Activated CD8-positive, alpha-beta T cell treated with anti-CD3 and anti-CD28 coated beads for 36 hours (primary cell): ENCODE data around the gene B3GNT3. TPM values are rescaled to one million over a fixed set of nuclear protein-coding genes. Genes with fewer than 3 reads are reported as not detected.

Experiments used
- ATAC-seq: fragments of 200-7000 bp; cut with Tn5 transposase; one replicate; pipeline ENCODE4 v1.10.0; 2021; ENCODE audit warnings: mild to moderate bottlenecking, moderate library complexity
- CTCF ChIA-PET: fragments of 350-600 bp; sonication (Branson Sonifier 250); formaldehyde crosslinking; loops from one replicate; lab custom pipeline; 2021; ENCODE audit warnings: antibody characterized with exemption; lab: Charles Lee
- POLR2A ChIA-PET: fragments of 350-600 bp; sonication (Branson Sonifier 250); formaldehyde crosslinking; loops from one replicate; lab custom pipeline; 2021; ENCODE audit warnings: antibody characterized with exemption; lab: Charles Lee
- DNase-seq: peaks from one replicate; pipeline ENCODE4 v3.0.0-alpha.2; 2020
- H3K27ac Mint-ChIP-seq: one replicate; pipeline ENCODE4 v1.8.0; 2021; ENCODE audit warnings: mild to moderate bottlenecking, mixed read lengths
- H3K27me3 Mint-ChIP-seq: one replicate; pipeline ENCODE4 v1.8.0; 2021; ENCODE audit warnings: mixed read lengths
- H3K36me3 Mint-ChIP-seq: one replicate; pipeline ENCODE4 v1.8.0; 2021; ENCODE audit warnings: low read depth, mixed read lengths
- H3K4me1 Mint-ChIP-seq: one replicate; pipeline ENCODE4 v1.8.0; 2021; ENCODE audit warnings: low read depth, mixed read lengths
- H3K4me3 Mint-ChIP-seq: one replicate; pipeline ENCODE4 v1.8.0; 2021; ENCODE audit warnings: mild to moderate bottlenecking, moderate library complexity, mixed read lengths
- H3K9me3 Mint-ChIP-seq: one replicate; pipeline ENCODE4 v1.8.0; 2021; ENCODE audit warnings: mixed read lengths
- intact Hi-C: fragments of 100-400 bp; cut with micrococcal nuclease; formaldehyde crosslinking; loops from one replicate; pipeline ENCODE4 v1.10.0; 2022
- total RNA-seq, 2 experiments: library from RNA; stranded (reverse); gene quantifications; one replicate each; pipeline ENCODE4 v1.2.3, GENCODE V29; 2021
- TF ChIP-seq, protein P1 (sequence below): fragments of 200-600 bp; IDR thresholded peaks from one replicate; pipeline ENCODE4 v1.8.0; 2022; ENCODE audit warnings: antibody characterized with exemption, mild to moderate bottlenecking

Gene B3GNT3
- total RNA-seq, 2 experiments from 2014 or later, result 0.20 TPM; not detected in 1

DNA sequence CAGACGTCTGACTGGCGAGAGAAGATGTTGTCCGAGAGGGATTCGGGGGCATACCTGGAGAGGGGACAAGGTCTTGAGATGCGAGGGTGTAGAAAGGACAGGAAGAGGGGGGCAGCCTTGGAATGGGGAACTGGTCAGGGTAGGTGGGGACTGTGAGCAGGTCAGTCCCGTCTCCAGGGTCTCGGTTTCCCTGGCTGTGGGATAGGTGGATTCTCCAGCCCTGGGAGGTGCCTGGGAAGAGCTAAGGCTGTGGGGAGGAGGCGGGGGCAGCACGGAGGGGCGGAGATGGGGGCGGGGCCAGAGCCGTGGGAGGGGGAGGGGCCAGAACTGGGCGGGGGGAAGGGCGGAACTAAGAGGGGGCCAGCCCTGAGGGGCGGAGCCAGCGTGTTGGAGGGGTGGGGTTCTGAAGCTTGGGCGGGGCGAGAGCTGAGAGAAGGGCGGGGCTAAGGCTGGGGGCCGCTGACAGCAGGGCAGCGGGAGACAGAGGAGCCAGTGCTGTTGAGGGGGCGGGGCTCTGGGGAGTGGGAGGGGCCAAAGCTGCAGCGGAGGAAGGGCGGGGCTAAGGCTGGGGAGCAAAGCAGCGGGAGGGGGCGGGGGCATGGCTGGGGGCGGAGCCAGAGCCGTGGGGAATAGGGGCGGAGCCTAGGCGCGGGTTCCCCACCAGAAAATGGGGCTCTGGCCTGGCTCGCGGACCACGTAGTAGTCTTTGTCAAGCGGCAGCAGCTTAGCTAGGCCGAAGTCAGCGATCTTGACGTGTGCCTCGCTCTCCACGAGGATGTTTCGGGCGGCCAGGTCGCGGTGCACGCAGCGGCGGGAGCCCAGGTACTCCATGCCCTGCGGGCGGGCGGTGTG lies 35.9 kb downstream of the B3GNT3 start:
- ATAC-seq, result peak; percentile 94

GRCh38 chr19:17831419-17831888 lies 36.5 kb downstream of the B3GNT3 start:
- peaks cover 1% of the 10 kb centered on the region for H3K9me3 Mint-ChIP-seq
- intact Hi-C loops, result no loop called here
- ChIA-PET CTCF (interaction anchor here (0.9 kb wide), 1 partner anchor 14 kb away, joined by 3 read pairs; no protein-coding TSS in a partner anchor), POLR2A (interaction anchor here (0.8 to 3.0 kb wide), 4 partner anchors 9 to 12 kb away, joined by 3 to 11 read pairs (median 3); no protein-coding TSS in a partner anchor)
- H3K27me3 Mint-ChIP-seq, result no peaks in the 10 kb centered on the region
- no peak overlapping the region for H3K4me3 Mint-ChIP-seq
- TF ChIP-seq, protein P1, sequence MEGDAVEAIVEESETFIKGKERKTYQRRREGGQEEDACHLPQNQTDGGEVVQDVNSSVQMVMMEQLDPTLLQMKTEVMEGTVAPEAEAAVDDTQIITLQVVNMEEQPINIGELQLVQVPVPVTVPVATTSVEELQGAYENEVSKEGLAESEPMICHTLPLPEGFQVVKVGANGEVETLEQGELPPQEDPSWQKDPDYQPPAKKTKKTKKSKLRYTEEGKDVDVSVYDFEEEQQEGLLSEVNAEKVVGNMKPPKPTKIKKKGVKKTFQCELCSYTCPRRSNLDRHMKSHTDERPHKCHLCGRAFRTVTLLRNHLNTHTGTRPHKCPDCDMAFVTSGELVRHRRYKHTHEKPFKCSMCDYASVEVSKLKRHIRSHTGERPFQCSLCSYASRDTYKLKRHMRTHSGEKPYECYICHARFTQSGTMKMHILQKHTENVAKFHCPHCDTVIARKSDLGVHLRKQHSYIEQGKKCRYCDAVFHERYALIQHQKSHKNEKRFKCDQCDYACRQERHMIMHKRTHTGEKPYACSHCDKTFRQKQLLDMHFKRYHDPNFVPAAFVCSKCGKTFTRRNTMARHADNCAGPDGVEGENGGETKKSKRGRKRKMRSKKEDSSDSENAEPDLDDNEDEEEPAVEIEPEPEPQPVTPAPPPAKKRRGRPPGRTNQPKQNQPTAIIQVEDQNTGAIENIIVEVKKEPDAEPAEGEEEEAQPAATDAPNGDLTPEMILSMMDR, result no peak
- DNase-seq (no peak), ATAC-seq (no peak)
- no peak overlapping the region for H3K27ac Mint-ChIP-seq
- peaks cover 9% of the 10 kb centered on the region for H3K4me1 Mint-ChIP-seq
- peaks cover 65% of the 10 kb centered on the region for H3K36me3 Mint-ChIP-seq

More for the DNA sequence above, 35.9 kb downstream of the B3GNT3 start:
- H3K4me1 Mint-ChIP-seq, result peaks cover 9% of the 10 kb centered on the region
- H3K27ac Mint-ChIP-seq, result no peak overlapping the region
- TF ChIP-seq, protein P1, result no peak
- H3K36me3 Mint-ChIP-seq, result peaks cover 61% of the 10 kb centered on the region
- CTCF ChIA-PET, result no interaction called here
- peaks cover 1% of the 10 kb centered on the region for H3K9me3 Mint-ChIP-seq
- POLR2A ChIA-PET, result interaction anchor here (0.8 to 3.0 kb wide), 6 partner anchors 8 to 34 kb away, joined by 3 to 11 read pairs (median 3); no protein-coding TSS in a partner anchor
- intact Hi-C loops, result no loop called here
- peak; percentile 76 for DNase-seq
- H3K27me3 Mint-ChIP-seq, result no peaks in the 10 kb centered on the region
- H3K4me3 Mint-ChIP-seq, result no peak overlapping the region

- DNase-seq (no peak), ATAC-seq (no peak)
- peaks cover 1% of the 10 kb centered on the region for H3K9me3 Mint-ChIP-seq
- TF ChIP-seq, protein P1, result no peak
- H3K36me3 Mint-ChIP-seq, result peaks cover 65% of the 10 kb centered on the region
- intact Hi-C loops, result no loop called here
- H3K4me3 Mint-ChIP-seq, result no peak overlapping the region
- CTCF ChIA-PET, result interaction anchor here (0.8 to 1.4 kb wide), 4 partner anchors 13 to 48 kb away, joined by 3 to 5 read pairs (median 4); no protein-coding TSS in a partner anchor
- H3K27ac Mint-ChIP-seq, result no peak overlapping the region
- H3K4me1 Mint-ChIP-seq, result peaks cover 11% of the 10 kb centered on the region
- POLR2A ChIA-PET, result interaction anchor here (0.6 to 3.8 kb wide), 9 partner anchors 9 to 52 kb away, joined by 3 to 23 read pairs (median 4); partner anchors contain the start of genes JAK3 and RPL18A
- H3K27me3 Mint-ChIP-seq, result no peaks in the 10 kb centered on the region
Measured at GRCh38 chr19:17832443-17833208, 37.7 kb downstream of the B3GNT3 start.

DNA sequence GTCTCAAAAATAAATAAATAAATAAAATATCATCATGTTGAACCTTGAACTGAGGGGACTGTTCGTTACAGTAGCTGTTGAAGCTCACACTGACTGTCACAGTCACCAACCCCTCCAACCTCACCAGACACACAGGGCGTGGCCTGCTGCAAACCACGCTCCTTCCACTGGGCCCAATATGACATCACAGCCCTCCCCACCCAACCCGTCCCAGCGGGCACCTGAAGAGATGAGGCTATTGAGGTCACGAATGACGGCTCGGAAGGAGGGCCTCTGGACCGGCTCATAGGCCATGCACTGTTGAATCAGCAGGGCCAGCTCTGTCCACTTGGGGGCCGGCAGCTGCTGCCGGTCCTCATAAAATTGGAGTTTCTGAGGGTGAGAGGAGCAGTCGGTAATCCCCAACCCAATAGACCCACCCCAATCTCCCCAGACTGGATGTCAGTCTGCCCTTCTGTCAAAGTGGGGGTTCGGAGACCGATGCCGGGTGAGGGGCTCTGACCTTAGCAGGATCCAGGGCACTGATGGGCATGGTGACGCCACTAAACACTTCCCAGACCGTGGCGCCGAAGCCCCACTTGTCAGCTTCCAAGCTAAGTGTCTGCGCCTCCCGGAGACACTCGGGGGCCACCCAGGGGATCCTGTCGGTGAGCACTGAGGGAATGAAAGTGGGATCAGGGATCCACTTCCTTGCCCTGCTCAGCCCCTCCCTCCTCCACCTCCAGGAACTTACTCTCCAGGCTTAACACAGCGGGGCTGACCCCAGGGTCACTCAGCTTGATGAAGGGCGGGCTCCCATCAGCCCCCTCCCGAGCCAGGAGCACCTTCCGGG lies 39.6 kb downstream of the B3GNT3 start:
- Mint-ChIP-seq H3K27me3 (no peaks in the 10 kb centered on the region), H3K4me3 (no peak overlapping the region), H3K4me1 (peaks cover 14% of the 10 kb centered on the region), H3K36me3 (peaks cover 74% of the 10 kb centered on the region), H3K9me3 (peaks cover 1% of the 10 kb centered on the region), H3K27ac (peak overlapping the region; percentile 34)
- DNase-seq (peak; percentile 29), ATAC-seq (no peak)
- ChIA-PET POLR2A (interaction anchor here (1.0 to 3.8 kb wide), 7 partner anchors 9 to 26 kb away, joined by 3 to 23 read pairs (median 5); partner anchors contain the start of gene JAK3), CTCF (interaction anchor here (0.8 to 1.7 kb wide), 3 partner anchors 13 to 151 kb away, joined by 3 read pairs; partner anchors contain the start of gene JAK3)
- TF ChIP-seq, protein P1, result no peak
- intact Hi-C loops, result no loop called here
